Femur (tissue), 1 donor: Measurements from ENCODE around the gene SCGB1D2.
A peak's percentile ranks its signal among the peaks of the same experiment; 100 is the strongest.
"Not testable (repeated sequence)": the region's sequence is repeated elsewhere in the genome, so short reads cannot be mapped to it uniquely, and the experiment has no call there.

Source experiments
- DNase-seq: peaks from one replicate; pipeline ENCODE4 v3.0.0-alpha.2; 2017

The SCGB1D2 gene, protein sequence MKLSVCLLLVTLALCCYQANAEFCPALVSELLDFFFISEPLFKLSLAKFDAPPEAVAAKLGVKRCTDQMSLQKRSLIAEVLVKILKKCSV

DNA sequence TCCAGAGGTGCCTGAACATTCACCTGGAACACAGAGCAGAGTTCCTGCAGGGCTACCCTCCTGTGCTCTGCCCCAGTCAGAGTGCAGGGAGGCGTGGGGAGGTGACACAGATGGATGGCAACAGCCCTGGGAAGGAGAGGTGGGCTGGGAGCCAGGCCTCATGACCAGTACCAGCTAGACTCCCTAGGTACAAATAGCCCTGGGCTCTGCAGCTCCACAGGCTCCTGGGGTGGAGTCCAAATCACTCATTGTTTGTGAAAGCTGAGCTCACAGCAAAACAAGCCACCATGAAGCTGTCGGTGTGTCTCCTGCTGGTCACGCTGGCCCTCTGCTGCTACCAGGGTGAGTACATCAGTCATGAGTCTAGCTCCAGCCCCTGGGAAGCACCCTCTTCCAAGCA lies at the start of gene SCGB1D2:
Gene SCGB1D2, plus strand, starts transcription at position 219 of the 400 bp plus-strand sequence. Its CDS starts 69 bp downstream, at position 288.
- DNase-seq = no peak

DNA sequence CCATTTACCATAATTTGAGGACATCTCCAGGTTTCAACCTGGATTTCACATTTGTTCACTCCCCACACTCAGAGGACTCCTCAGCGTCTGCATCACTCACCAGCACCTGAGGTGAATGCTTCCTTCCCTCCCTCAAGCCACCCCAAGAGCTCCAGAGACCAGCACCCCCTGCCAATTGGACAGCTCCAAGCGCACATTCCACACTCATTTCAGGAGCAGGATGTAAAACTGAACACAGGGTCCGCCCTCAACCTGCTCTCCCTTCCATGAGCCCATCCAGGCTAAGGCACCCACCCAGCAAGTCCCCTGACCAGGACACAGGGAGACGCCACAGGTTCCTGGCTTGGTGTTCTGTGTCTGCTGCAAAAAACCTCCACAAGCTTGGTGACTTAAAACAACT lies 48.1 kb upstream of the SCGB1D2 start:
- no peak for DNase-seq

DNA sequence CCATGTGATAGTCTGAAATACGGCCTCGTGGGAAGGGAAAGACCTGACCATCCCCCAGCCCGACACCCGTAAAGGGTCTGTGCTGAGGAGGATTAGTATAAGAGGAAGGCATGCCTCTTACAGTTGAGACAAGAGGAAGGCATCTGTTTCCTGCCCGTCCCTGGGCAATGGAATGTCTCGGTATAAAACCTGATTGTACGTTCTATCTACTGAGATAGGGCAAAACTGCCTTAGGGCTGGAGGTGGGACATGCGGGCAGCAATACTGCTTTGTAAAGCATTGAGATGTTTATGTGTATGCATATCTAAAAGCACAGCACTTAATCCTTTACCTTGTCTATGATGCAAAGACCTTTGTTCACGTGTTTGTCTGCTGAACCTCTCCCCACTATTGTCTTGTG lies 47.0 kb upstream of the SCGB1D2 start:
- DNase-seq = not testable (repeated sequence)

DNA sequence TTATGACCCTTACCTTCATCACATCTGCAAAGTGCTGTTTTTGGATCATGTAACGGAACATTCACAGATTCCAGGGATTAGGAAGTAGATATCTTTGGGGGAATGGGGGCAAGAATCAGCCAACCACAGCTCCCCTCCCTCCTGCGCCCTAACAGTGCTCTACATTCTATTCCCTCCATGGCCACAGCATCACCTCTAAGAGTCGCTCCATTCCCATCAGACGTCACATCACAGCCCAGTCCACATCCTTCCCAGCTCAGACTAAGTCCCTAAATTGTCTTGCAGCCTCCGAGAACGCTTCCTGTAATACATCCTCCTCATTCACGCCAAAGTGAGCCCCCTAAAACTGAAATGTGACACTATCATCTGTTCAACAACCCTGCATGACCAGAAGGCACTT lies 46.1 kb upstream of the SCGB1D2 start:
- DNase-seq = no peak

DNA sequence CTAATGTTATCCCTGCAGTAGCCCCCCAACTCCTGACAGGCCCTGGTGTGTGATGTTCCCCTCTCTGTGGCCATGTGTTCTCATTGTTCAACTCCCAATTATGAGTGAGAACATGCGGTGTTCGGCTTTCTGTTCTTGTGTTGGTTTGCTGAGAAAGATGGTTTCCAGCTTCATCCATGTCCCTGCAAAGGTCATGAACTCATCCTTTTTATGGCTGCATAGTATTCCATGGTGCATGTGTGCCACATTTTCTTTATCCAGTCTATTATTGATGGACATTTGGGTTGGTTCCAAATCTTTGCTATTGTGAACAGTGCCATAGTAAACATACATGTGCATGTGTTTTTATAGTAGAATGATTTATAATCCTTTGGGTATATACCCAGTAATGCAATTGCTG lies 44.6 kb upstream of the SCGB1D2 start:
- not testable (repeated sequence) for DNase-seq

DNA sequence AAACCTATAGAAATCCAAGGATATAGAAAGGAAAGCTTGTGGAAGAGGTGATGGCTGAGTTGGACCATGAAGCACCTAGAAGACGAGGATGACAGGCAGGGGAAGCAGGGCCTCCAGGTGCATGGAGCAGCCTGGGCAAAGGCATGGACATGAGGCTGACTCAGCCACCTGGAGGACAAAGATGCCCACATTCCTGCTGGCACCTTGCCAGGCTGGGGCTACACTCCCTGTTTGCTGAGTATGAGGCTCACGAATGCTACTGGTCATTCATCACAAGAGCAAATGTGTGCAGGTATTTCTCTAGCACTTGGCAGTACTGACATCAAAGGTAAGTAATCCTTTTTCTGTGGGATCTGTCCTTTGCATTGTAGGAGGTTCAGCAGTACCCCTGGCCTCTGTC lies 40.7 kb upstream of the SCGB1D2 start:
- no peak for DNase-seq

DNA sequence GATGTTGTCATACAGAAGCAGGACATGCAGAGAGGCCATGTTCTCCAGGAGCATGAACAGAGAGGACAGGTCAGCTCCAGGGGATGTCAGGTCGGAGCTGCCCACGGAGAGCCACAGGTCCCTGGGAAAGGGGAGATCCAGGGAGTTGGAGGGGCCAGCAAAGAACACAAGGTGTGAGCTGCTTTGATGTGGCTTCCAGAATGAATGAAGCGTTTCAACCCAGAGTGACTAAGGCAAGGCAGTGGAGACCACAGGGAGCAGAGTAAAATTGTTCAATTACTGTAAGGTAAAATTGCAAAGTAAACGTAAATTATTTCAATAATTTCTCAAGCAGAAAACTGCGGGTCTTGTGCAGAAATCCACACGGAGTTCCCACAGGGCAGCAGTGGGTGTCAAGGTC lies 39.1 kb upstream of the SCGB1D2 start:
- no peak for DNase-seq

DNA sequence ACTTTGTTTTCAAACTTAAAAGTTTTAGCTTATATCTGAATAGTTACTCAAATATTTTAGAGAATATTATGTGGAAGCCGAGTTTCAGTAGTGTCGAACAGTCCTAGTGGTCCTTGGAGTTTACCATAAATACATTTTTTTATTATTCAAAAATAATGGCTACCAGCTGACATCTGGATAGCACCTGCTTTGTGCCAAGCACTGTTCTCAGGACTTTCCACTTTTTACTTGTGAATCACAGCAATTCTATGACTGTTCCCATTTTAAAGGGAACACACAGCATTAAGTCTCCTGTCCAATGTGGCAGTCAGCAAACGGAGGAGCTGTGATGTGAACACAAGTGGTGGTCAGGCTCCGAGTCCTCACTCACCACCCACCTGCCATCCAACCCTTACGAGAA lies 37.6 kb upstream of the SCGB1D2 start:
- DNase-seq = no peak

DNA sequence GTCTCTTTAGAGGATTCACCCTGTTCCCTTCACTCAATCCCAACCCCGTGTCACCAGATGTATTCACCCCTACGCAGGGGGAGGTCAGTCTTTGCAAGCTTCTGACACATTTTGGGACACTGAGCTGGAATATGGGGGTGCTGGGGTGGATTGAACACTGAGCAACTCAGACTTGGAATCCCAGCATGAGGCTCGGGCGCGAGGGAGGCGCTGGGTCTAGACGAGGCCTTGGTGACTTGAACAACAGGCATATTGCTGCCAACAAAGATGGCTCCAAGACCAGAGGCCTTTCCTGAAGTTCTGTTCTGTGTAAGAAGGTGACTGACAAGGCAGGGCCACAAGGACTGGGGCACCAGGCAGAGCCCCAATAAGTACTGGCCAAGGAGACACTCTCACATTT lies 36.6 kb upstream of the SCGB1D2 start:
- DNase-seq = no peak

DNA sequence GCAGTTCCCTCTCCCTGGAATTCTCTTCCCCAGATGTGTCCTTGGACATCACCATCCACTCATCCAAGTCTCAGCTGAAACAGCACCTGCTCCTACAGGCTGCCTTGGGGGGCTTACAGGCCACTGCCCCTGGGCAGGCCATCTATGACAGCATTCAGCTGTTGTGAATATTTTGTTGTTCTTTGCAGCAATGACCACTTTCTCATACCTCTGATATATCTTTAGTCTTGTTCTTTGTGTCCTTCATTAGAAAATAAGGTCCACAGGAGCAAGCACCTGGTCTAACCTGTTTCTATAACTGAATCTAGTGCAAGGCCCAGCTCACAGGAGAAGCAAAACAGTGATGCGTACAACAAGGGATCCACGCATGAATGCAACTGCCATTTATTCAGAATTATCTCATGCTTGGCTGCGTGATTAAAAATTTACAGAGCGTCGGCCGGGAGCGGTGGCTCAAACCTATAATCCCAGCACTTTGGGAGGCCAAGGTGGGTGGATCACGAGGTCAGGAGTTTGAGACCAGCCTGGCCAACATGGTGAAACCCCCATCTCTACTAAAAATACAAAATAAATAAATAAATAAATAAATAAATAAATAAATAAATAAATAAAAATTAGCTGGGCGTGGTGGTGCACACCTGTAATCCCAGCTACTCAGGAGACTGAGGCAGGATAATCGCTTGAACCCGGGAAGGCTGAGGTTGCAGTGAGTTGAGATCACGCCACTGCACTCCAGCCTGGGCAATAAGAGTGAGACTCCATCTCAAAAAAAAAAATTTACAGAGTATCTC lies 35.6 kb upstream of the SCGB1D2 start:
- not testable (repeated sequence) for DNase-seq

DNA sequence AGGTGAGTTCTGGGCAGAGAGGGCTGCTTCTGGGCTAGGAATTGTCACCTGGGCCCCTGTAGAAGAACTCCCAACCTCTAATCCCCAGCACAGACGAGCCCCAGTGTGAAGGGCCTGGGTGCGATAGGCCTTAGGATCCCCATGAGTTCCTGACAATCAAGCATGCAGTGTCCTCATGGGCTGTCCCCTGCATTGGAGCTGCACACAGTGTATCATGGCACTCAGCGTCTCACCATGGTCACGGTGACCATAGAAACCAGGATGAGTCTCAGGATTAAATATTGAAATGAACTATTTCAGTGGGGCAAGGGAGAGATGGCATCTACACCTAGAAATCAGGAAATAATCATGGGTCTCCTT lies 33.3 kb upstream of the SCGB1D2 start:
- DNase-seq = no peak

DNA sequence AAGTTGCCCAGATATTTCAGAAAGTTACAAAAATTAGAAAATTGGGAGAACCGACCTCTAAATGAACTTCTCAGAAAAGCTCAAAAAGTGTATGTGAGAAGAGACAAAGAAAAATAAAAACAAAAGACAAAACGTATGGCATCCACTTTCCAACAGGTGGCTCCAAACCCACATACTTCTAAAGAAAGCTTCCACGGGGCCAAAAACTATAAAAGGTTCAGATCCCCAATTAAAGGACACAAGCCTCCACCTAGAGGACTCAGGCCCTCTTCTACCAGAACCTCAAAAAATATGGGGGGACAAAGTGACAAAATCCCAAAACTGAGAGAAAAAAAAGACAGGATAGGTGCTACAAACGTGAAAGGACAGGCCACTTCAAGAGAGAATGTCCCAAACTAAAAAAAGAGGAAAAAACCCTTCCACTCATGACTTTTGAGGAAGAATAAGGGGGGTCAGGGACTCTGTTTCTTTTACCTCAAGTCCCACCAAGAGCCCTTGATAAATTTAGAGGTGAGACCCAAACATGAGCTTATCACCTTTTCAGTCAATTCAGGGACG lies 24.8 kb upstream of the SCGB1D2 start:
- DNase-seq = no peak

DNA sequence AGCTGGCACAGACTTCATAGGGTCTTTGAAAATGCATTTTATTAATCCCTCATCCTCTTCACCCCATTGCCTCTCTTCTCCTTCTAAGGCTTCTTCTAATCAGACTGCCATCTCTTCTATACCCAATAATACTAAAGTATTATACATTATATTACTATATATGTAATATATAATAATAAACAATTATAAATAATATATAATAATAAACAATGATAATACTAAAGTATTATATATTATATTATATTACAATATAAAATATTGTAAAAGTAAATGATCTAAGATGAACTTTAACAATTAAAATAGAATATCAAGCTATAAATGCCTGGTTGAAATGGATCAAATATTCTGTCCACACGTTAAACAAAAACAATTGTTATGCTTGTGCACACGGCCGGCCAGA lies 20.5 kb upstream of the SCGB1D2 start:
- DNase-seq = no peak

DNA sequence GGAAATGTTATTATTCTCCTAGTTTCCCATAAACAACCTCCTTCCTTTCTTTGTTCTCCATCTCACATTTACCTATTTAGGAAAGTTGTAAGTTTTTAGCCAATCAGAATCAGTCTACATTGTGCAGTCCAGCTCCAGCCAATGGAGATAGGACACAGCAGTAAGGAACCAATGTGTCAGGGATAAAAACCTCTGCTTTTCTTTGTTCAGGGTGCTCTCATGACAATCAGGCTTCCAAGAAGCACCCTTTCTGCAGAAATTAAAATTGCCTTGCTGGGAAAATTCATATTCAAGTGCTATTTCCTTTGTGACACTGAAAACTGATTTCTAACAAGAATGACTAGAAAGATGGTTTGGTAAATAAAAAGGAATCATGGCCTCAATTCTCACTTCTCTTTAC lies 18.9 kb upstream of the SCGB1D2 start:
- no peak for DNase-seq

DNA sequence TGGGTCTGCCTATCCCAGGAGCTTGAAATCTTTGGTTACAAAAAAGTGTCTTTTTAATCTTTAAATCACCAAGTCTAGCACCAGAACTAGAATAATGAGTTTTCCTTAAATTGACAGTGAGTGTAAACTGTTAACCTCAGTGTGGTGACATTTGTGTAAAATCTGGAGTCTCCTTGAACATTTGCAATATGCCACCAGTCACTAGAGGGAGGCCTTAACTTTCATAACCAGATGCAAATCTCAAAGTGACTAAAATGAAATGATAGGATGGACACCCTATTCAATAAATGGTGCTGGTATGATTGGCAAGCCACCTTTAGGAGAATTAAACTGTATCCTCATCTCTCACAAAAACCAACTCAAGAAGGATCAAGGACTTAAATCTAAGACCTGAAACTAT lies 8.3 kb upstream of the SCGB1D2 start:
- no peak for DNase-seq

DNA sequence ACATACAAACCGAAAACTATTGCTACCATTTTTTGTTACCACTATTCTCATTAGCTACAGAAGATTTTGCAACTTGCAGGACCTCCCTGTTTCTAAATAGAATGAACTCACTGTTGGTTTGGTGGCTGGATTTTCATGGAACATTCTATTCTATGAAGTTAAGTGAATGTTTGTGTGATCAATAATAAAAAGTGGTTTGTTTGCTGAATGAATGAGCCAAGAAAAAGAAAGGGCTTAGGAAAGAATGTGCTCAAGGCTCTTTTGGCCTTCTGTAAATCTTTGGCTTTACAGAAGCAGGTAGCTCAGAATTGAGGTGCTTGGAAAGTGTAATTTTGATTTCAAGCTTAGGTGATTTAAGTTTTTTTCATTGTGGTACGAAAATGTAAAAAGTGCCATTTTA lies 5.9 kb upstream of the SCGB1D2 start:
- no peak for DNase-seq

DNA sequence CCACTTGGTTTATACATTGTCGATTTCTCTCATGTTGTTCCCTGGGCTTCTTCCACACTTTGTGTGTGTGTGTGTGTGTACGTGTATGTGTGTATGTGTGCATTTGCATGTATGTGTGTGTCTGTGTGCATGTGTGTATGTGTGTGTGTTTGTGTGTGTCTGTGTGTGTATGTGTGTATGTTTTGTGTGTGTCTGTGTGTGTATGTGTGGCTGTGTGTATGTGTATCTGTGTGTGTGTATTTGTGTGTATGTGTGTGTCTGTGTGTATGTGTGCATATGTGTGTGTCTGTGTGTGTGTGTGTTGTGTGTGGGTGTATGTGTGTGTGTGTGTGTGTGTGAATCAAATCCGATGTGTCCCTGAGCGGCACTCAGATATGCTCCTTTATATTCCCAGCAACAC lies 4.5 kb upstream of the SCGB1D2 start:
- no peak for DNase-seq

DNA sequence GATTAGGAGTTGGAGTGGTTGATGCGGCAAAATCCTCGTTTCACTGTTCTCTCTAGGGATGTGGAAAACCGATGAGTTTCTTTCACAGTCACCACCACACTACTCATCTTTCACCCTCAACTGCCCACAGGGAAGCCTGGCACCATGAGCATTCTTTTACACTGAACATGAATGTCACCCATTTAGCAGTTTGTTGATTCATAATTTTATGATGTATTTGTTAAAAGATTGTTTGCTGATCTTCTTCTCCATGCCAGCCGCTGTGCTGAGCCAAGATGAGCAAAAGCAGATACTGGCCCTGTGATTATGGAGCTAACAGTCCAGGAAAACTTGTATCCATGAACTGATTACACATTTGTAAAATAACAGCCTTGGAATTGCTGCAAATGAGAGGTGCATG lies 3.9 kb upstream of the SCGB1D2 start:
- DNase-seq = no peak

DNA sequence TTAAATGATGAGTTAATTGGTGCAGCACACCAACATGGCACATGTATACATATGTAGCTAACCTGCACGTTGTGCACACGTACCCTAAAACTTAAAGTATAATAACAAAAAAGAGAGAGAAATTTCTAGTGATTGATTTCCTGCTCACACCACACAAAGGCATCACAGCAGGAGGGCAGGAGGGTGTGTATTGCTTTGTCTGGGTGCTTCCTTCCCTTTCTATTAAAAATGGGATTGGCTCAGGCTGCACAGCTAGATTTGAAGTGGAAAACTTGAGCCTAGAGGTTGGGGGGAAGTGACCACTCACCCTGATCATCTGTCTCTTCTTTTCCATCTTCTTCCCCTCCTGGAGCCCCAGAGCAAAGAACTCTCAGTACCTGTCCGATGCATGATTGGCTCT lies 944 bp upstream of the SCGB1D2 start:
- DNase-seq = no peak

DNA sequence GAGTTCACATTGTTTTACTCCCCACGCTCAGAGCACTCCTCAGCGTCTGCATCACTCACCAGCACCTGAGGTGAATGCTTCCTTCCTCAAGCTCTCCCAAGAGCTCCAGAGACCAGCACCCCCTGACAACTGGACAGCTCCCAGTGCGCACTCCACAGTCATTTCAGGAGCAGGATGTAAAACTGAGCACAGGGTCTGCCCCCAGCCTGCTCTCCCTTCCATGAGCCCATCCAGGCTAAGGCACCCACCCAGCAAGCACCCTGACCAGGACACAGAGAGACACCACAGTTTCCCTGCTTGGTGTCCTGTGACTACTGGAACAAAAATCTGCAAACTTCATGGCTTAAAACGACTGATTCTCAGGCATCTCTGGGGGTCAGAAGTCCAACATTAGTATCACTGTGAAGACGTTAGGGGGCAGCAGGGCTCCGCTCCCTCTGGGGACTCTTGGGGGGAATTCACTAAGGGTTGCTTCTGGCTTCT lies 3.3 kb downstream of the SCGB1D2 start:
- DNase-seq = peak; percentile 27

DNA sequence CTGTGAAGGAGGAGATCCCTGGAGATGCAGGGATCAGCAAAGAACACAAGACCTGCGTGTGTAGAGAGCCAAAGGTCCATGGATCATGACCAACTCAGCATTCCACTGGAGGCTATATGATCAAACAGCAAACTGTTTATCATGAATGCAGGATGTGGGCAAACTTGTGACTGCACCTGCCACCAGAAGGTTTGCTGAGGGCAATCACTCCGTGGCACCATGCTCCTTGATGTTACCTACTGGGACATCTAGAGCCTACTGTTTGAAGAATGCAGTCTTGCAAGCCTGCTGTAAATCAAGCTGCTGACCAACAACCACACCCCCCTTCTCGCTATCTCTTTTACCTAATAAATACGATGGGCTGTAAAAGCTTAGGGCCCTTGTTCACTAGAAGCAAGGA lies 9.7 kb downstream of the SCGB1D2 start:
- no peak for DNase-seq

DNA sequence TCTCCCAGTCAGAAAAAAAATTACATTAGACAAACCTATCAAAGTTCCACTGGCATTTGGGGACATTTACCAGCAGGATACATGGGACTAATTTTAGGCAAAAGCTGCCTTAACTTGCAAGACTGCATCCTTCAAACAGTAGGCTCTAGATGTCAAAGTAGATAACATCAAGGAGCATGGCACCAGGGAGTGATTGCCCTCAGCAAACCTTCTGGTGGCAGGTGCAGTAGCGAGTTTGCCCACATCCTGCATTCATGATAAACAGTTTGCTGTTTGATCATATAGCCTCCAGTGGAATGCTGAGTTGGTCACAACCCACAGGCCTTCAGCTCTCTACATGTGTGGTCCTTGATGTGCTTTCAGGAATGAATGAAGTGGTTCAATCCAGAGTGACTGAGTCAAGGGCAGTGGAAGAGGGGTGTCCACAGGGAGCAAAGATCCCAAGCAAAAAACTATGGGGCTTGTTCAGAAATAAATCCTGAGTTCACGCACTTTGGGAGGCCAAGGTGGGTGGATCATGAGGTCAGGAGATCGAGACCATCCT lies 12.0 kb downstream of the SCGB1D2 start:
- DNase-seq = no peak

DNA sequence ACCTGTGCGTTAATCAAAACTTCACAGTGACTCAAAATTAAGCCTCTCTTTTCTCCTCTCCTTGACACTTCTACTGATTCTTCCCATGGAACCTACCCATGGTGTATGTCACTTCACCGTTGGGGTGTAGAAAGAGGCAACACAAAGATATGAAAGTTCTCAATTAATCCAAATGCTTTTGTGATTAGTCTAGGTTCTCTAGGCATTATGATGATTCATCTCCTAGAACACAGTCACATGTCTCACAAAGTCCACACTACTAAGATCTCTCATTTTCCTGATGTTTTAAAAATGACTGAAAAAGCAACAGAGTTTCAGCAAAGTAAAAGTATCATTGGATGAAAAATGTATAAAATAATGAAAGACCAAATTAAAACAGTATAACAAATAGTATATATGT lies 14.2 kb downstream of the SCGB1D2 start:
- DNase-seq = no peak

DNA sequence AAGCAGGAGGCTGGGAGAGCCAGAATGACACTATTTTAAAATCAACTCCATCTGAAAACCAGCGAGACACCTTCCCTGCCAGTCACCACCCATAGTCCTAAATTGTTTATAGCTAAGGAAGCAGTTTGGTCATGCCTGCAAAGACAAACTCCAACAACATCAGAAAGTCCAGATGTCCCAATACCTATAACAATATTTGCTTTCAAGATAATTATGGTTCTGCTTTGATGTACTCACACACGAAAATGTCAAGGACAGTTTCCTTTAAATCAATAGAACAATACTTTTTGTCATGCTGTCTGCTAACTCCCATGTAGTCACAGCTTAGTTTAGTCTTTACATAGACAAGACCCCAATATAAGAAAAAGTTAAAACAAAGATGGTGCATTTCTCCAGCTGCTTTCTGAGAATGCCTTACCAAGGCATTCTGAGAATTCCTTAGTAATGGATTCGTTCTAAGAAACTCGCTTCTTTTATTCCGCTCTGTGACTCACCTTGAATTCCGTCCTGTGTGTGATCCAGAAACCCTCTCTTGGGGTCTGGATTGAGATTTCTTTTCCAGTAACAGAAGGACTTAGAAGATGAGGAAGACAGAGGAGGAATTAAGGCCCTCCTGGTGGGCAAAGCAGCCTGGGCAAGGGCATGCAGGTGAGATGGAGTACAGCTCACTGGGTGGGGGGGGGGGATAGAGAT lies 18.4 kb downstream of the SCGB1D2 start:
- DNase-seq = no peak
